HG02588 (cell line): Measurements from ENCODE around the gene ZFYVE26.
A peak's percentile ranks its signal among the peaks of the same experiment; 100 is the strongest.
"Not testable (repeated sequence)": the region's sequence is repeated elsewhere in the genome, so short reads cannot be mapped to it uniquely, and the experiment has no call there.

Experiments
- ATAC-seq: cut with Tn5 transposase; IDR thresholded peaks from one replicate; pipeline ENCODE4 v1.9.1; 2021; ENCODE audit warnings: mild to moderate bottlenecking, moderate library complexity; ENCODE audit not compliant: unreplicated experiment

Gene ZFYVE26

GRCh38 chr14:67816326-67817002 lies at the start of gene ZFYVE26:
Gene ZFYVE26 (minus strand): TSS chr14:67816590. CDS start chr14:67815963, 627 bp downstream.
- peak; percentile 83 for ATAC-seq

- ATAC-seq = no peak
Observed at GRCh38 chr14:67863223-67863622, 46.8 kb upstream of the ZFYVE26 start.

- no peak for ATAC-seq
Observed at GRCh38 chr14:67859169-67859749, 42.9 kb upstream of the ZFYVE26 start.

GRCh38 chr14:67857778-67858350 lies 41.5 kb upstream of the ZFYVE26 start:
- no peak for ATAC-seq

- no peak for ATAC-seq
Observed at GRCh38 chr14:67856827-67857226, 40.4 kb upstream of the ZFYVE26 start.

- no peak for ATAC-seq
Observed at GRCh38 chr14:67853715-67854114, 37.3 kb upstream of the ZFYVE26 start.

GRCh38 chr14:67852926-67853604 lies 36.7 kb upstream of the ZFYVE26 start:
- no peak for ATAC-seq

GRCh38 chr14:67851785-67852410 lies 35.5 kb upstream of the ZFYVE26 start:
- ATAC-seq = no peak

- no peak for ATAC-seq
Observed at GRCh38 chr14:67850066-67850830, 33.9 kb upstream of the ZFYVE26 start.

GRCh38 chr14:67846029-67846610 lies 29.7 kb upstream of the ZFYVE26 start:
- ATAC-seq = no peak

- ATAC-seq = no peak
Observed at GRCh38 chr14:67837011-67837624, 20.7 kb upstream of the ZFYVE26 start.

- no peak for ATAC-seq
Observed at GRCh38 chr14:67835596-67835995, 19.2 kb upstream of the ZFYVE26 start.

GRCh38 chr14:67833403-67833802 lies 17.0 kb upstream of the ZFYVE26 start:
- no peak for ATAC-seq

- no peak for ATAC-seq
Observed at GRCh38 chr14:67831113-67831512, 14.7 kb upstream of the ZFYVE26 start.

- ATAC-seq = no peak
Observed at GRCh38 chr14:67821121-67821520, 4.7 kb upstream of the ZFYVE26 start.

- ATAC-seq = no peak
Observed at GRCh38 chr14:67820428-67820971, 4.1 kb upstream of the ZFYVE26 start.

GRCh38 chr14:67819563-67820421 lies 3.4 kb upstream of the ZFYVE26 start, which contains the start of gene RAD51B:
Gene RAD51B (plus strand): TSS chr14:67819779.
- ATAC-seq = peak; percentile 63

- not testable (repeated sequence) for ATAC-seq
Observed at GRCh38 chr14:67818476-67818875, 2.1 kb upstream of the ZFYVE26 start.
